OCI-LY3 (cell line): ENCODE results near the gene CMC4.

ENCODE experiments used
- EZH2phosphoT487 ChIP-seq: fragments of 200-600 bp; shearing (Covaris generic); IDR thresholded peaks from 2 replicates; pipeline ENCODE4 v1.6.1; 2018; ENCODE audit warnings: antibody characterized with exemption, mixed run types, low read depth
- TF ChIP-seq, protein P1 (sequence below): fragments of 200-600, 300-600 bp; sonication (generic); IDR thresholded peaks from 2 replicates; pipeline ENCODE4 v1.5.1; 2014; ENCODE audit warnings: antibody characterized with exemption, low read length, low read depth

- TF ChIP-seq, protein P1, sequence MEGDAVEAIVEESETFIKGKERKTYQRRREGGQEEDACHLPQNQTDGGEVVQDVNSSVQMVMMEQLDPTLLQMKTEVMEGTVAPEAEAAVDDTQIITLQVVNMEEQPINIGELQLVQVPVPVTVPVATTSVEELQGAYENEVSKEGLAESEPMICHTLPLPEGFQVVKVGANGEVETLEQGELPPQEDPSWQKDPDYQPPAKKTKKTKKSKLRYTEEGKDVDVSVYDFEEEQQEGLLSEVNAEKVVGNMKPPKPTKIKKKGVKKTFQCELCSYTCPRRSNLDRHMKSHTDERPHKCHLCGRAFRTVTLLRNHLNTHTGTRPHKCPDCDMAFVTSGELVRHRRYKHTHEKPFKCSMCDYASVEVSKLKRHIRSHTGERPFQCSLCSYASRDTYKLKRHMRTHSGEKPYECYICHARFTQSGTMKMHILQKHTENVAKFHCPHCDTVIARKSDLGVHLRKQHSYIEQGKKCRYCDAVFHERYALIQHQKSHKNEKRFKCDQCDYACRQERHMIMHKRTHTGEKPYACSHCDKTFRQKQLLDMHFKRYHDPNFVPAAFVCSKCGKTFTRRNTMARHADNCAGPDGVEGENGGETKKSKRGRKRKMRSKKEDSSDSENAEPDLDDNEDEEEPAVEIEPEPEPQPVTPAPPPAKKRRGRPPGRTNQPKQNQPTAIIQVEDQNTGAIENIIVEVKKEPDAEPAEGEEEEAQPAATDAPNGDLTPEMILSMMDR, result no peak
- TF ChIP-seq EZH2phosphoT487, result no peak
Observed at GRCh38 chrX:155053656-155054055, 17.3 kb downstream of the CMC4 start.
